ENCODE results near the gene EFNB2. TPM values are rescaled to one million over a fixed set of nuclear protein-coding genes. Genes with fewer than 3 reads are reported as not detected.
A peak's percentile ranks its signal among the peaks of the same experiment; 100 is the strongest.

EFNB2 gene, protein sequence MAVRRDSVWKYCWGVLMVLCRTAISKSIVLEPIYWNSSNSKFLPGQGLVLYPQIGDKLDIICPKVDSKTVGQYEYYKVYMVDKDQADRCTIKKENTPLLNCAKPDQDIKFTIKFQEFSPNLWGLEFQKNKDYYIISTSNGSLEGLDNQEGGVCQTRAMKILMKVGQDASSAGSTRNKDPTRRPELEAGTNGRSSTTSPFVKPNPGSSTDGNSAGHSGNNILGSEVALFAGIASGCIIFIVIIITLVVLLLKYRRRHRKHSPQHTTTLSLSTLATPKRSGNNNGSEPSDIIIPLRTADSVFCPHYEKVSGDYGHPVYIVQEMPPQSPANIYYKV
- total RNA-seq (10 to 100 TPM; 10.4 to 21.4 (median 14.2) TPM), polyA plus RNA-seq (1 to 10 TPM; 5.2 to 9.3 (median 6.6) TPM)
- long read RNA-seq, donor 1, full-length matches to known transcripts, result 7 of 7 reads
- long read RNA-seq, donor 1, partial matches to known transcripts, result 0 of 7 reads
- long read RNA-seq, donor 1, other reads (novel, unspliced or antisense), result 0 of 7 reads
- long read RNA-seq, donor 2, full-length matches to known transcripts, result 6 of 6 reads
- long read RNA-seq, donor 2, partial matches to known transcripts, result 0 of 6 reads
- long read RNA-seq, donor 2, other reads (novel, unspliced or antisense), result 0 of 6 reads
- long read RNA-seq, donor 3, full-length matches to known transcripts, result 1 of 1 reads
- long read RNA-seq, donor 3, partial matches to known transcripts, result 0 of 1 reads
- long read RNA-seq, donor 3, other reads (novel, unspliced or antisense), result 0 of 1 reads
- long read RNA-seq, donor 4, partial matches to known transcripts, result 0 of 2 reads
- long read RNA-seq, donor 4, other reads (novel, unspliced or antisense), result 2 of 2 reads
- long read RNA-seq, donor 5, full-length matches to known transcripts, result 28 of 32 reads
- long read RNA-seq, donor 5, partial matches to known transcripts, result 0 of 32 reads
- long read RNA-seq, donor 5, other reads (novel, unspliced or antisense), result 4 of 32 reads
- long read RNA-seq, donor 6, partial matches to known transcripts, result 1 of 1 reads
- long read RNA-seq, donor 6, other reads (novel, unspliced or antisense), result 0 of 1 reads
- long read RNA-seq, donor 7, full-length matches to known transcripts, result 1 of 1 reads
- long read RNA-seq, donor 7, partial matches to known transcripts, result 0 of 1 reads
- long read RNA-seq, donor 7, other reads (novel, unspliced or antisense), result 0 of 1 reads
- long read RNA-seq, donor 8, full-length matches to known transcripts, result 11 of 11 reads
- long read RNA-seq, donor 8, partial matches to known transcripts, result 0 of 11 reads
- long read RNA-seq, donor 8, other reads (novel, unspliced or antisense), result 0 of 11 reads
- long read RNA-seq, donor 9, full-length matches to known transcripts, result 2 of 2 reads
- long read RNA-seq, donor 9, partial matches to known transcripts, result 0 of 2 reads
- long read RNA-seq, donor 9, other reads (novel, unspliced or antisense), result 0 of 2 reads
- long read RNA-seq, donor 10, full-length matches to known transcripts, result 3 of 3 reads
- long read RNA-seq, donor 10, partial matches to known transcripts, result 0 of 3 reads
- long read RNA-seq, donor 10, other reads (novel, unspliced or antisense), result 0 of 3 reads

DNA sequence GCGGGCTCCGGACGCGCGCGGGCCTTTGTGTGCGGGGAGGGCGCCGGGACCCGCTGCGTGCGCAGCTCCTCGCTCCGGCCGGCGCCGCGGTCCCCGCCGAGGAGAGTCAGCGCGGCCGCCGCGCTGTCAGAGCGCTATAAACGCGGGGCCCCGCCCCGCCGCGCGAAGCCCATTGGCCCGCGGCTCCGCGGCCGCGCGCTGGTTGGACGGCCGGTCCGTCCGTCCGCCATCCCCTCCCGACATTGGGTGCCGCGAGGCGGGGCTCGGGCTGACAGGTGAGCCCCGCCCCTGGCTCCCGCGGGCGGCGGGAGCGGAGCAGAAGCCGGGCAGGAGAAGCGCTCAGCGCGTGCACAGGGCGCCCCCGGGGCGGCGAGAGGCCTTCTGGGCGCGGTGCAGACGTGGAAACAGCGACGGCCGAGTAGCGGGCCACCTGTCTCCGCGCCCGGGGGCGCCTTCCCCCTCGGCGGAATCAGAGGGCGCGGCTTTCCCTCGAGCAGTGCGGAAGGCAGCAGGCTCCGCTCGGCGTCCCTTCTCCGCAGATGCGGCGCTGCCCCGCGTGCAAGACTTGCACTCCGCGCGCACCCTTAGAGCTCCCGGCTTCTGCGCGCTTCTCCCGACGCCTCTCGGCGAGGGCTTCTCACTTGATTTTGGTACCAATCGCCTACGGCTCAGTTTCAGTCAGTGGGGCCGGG, at the start of gene EFNB2:
TSS of gene EFNB2 (minus strand) at position 111 of the 692 bp plus-strand sequence. CDS start 698 bp downstream, outside the sequence.
- H3K27ac ChIP-seq, result peak within 1 kb of the TSS in 4 of 5 donors; percentile 15 to 71 (median 54)
- H3K36me3 ChIP-seq (replicated peaks in 1 of 2), result no peaks in the 10 kb centered on the region
- TF ChIP-seq, protein P1, sequence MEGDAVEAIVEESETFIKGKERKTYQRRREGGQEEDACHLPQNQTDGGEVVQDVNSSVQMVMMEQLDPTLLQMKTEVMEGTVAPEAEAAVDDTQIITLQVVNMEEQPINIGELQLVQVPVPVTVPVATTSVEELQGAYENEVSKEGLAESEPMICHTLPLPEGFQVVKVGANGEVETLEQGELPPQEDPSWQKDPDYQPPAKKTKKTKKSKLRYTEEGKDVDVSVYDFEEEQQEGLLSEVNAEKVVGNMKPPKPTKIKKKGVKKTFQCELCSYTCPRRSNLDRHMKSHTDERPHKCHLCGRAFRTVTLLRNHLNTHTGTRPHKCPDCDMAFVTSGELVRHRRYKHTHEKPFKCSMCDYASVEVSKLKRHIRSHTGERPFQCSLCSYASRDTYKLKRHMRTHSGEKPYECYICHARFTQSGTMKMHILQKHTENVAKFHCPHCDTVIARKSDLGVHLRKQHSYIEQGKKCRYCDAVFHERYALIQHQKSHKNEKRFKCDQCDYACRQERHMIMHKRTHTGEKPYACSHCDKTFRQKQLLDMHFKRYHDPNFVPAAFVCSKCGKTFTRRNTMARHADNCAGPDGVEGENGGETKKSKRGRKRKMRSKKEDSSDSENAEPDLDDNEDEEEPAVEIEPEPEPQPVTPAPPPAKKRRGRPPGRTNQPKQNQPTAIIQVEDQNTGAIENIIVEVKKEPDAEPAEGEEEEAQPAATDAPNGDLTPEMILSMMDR (IDR thresholded peaks at IDR 0.05), result no peak
- TF ChIP-seq POLR2A (IDR thresholded peaks at IDR 0.05), result peak; percentile 75 to 76
- DNase-seq, result peak; percentile 85 to 92 (median 88)
- H3K9me3 ChIP-seq (replicated peaks in 1 of 3), result no peaks in the 10 kb centered on the region
- H3K27me3 ChIP-seq, result peaks cover 9% of the 10 kb centered on the region
- WGBS, 4 donors, result 0 to 2% (median 0%) methylated on average over 28 to 102 of the region's 102 CpGs; no CpG with 5 or more reads in 1 of the 4 donors
- peaks cover 14 to 29% of the 10 kb centered on the region in 2 donors for H3K4me1 ChIP-seq (replicated peaks in 1 of 2)
- peak within 1 kb of the TSS in 3 of 4 donors; percentile 40 to 73 (median 62) for H3K4me3 ChIP-seq
- intact Hi-C loops (cut with DNase I), result loop anchor here (5.0 to 10.0 kb wide), 2 partner anchors 79 to 82 kb away; no protein-coding TSS in a partner anchor

DNA sequence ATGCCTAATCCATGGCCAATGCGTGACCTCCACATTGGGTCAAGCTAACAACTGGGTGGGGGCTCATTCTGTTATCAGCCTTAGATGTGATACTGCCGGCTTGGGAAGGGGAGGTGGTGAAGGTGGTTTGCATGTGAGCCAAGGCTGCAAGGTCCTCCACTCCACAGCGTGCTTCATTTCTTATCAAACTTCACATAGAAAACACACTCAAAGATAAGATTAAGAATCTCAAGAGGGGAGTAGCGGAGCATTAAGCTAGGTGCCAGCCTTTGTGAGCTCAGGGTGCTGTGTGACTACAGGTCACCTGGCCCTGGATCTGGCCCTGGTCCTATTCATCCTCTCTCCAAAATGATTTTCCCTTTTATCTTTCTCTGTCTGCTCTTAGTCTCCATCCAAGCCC, 45.8 kb upstream of the EFNB2 start:
- intact Hi-C loops (cut with DNase I), result no loop called here
- Histone ChIP-seq H3K4me1 (replicated peaks in 1 of 2) (no peaks in the 10 kb centered on the region), H3K27ac (no peak overlapping the region), H3K36me3 (replicated peaks in 1 of 2) (no peaks in the 10 kb centered on the region), H3K4me3 (no peak overlapping the region), H3K27me3 (no peaks in the 10 kb centered on the region), H3K9me3 (replicated peaks in 1 of 3) (peaks cover 0 to 10% (median 0%) of the 10 kb centered on the region in 3 donors)
- TF ChIP-seq POLR2A (IDR thresholded peaks at IDR 0.05), result no peak
- TF ChIP-seq, protein P1 (IDR thresholded peaks at IDR 0.05), result no peak
- 54 to 76% (median 59%) methylated on average over 4 of the region's 4 CpGs for WGBS, 4 donors
- no peak for DNase-seq

DNA sequence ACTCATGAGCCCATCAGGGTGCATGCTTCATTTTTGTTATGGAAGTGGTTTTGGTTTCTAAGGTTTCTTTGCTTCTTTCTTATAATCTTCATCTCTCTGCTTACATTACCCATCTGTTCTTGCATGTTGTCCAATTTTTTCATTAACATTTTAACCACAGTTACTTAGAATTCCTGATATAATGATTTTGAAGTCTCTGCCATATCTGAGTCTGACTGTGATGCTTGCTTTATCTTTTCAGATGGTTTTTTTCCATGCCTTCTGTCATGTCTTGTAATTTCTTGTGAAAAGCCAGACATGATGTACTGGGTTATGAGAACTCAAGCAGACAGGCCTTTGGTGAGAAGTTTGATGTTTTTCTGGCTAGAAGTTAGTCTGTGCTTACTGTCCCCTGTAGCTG, 40.4 kb upstream of the EFNB2 start:
- Histone ChIP-seq H3K4me3 (no peak overlapping the region), H3K4me1 (replicated peaks in 1 of 2) (peaks cover 0 to 1% of the 10 kb centered on the region in 2 donors), H3K27me3 (no peaks in the 10 kb centered on the region), H3K36me3 (replicated peaks in 1 of 2) (no peaks in the 10 kb centered on the region), H3K27ac (no peak overlapping the region), H3K9me3 (replicated peaks in 1 of 3) (no peaks in the 10 kb centered on the region)
- intact Hi-C loops (cut with DNase I), result no loop called here
- DNase-seq, result no peak
- TF ChIP-seq POLR2A (IDR thresholded peaks at IDR 0.05), result no peak
- TF ChIP-seq, protein P1 (IDR thresholded peaks at IDR 0.05), result no peak

Measured in adrenal gland (tissue), 19 donors.